ENCODE data around the gene MFSD12.

MFSD12 gene

GRCh38 chr19:3604227-3604986 lies 47.0 kb upstream of the MFSD12 start:
- no peak for DNase-seq (ENCODE audit: low read depth)
- H3K4me3 ChIP-seq (ENCODE audit: control insufficient read depth, low read depth, low read length): no peak overlapping the region
- TF ChIP-seq CTCF (IDR thresholded peaks at IDR 0.05; ENCODE audit: control insufficient read depth, insufficient read depth, low read depth, low read length, missing control alignments): no peak

GRCh38 chr19:3603121-3603811 lies 45.9 kb upstream of the MFSD12 start:
- no peak overlapping the region for H3K4me3 ChIP-seq (ENCODE audit: control insufficient read depth, low read depth, low read length)
- DNase-seq (ENCODE audit: low read depth): no peak
- no peak for TF ChIP-seq CTCF (IDR thresholded peaks at IDR 0.05; ENCODE audit: control insufficient read depth, insufficient read depth, low read depth, low read length, missing control alignments)

- no peak for DNase-seq (ENCODE audit: low read depth)
- no peak overlapping the region for H3K4me3 ChIP-seq (ENCODE audit: control insufficient read depth, low read depth, low read length)
- no peak for TF ChIP-seq CTCF (IDR thresholded peaks at IDR 0.05; ENCODE audit: control insufficient read depth, insufficient read depth, low read depth, low read length, missing control alignments)
These were observed 43.6 kb upstream of the MFSD12 start for GRCh38 chr19:3601021-3601420.

GRCh38 chr19:3599776-3600187 lies 42.4 kb upstream of the MFSD12 start:
- no peak for DNase-seq (ENCODE audit: low read depth)
- no peak overlapping the region for H3K4me3 ChIP-seq (ENCODE audit: control insufficient read depth, low read depth, low read length)
- no peak for TF ChIP-seq CTCF (IDR thresholded peaks at IDR 0.05; ENCODE audit: control insufficient read depth, insufficient read depth, low read depth, low read length, missing control alignments)

- TF ChIP-seq CTCF (IDR thresholded peaks at IDR 0.05; ENCODE audit: control insufficient read depth, insufficient read depth, low read depth, low read length, missing control alignments): no peak
- no peak for DNase-seq (ENCODE audit: low read depth)
These were observed 38.2 kb upstream of the MFSD12 start for GRCh38 chr19:3595521-3596061.

GRCh38 chr19:3593156-3593555 lies 35.8 kb upstream of the MFSD12 start:
- no peak for TF ChIP-seq CTCF (IDR thresholded peaks at IDR 0.05; ENCODE audit: control insufficient read depth, insufficient read depth, low read depth, low read length, missing control alignments)
- DNase-seq (ENCODE audit: low read depth): no peak
- H3K4me3 ChIP-seq (ENCODE audit: control insufficient read depth, low read depth, low read length): no peak overlapping the region

More at GRCh38 chr19:3595521-3596061, 38.2 kb upstream of the MFSD12 start:
- no peak overlapping the region for H3K4me3 ChIP-seq (ENCODE audit: control insufficient read depth, low read depth, low read length)

Data from AG09309 (cell line).